ENCODE measurements around the gene RNASEH2B. TPM values are rescaled to one million over a fixed set of nuclear protein-coding genes. Genes with fewer than 3 reads are reported as not detected.
A peak's percentile ranks its signal among the peaks of the same experiment; 100 is the strongest.

The RNASEH2B gene
- total and polyA plus RNA-seq, 9 of the 15 experiments (the other 6 are each of a cell fraction or from before 2014, with no cell fraction given): 26.3 to 109 (median 62.5) TPM

DNA sequence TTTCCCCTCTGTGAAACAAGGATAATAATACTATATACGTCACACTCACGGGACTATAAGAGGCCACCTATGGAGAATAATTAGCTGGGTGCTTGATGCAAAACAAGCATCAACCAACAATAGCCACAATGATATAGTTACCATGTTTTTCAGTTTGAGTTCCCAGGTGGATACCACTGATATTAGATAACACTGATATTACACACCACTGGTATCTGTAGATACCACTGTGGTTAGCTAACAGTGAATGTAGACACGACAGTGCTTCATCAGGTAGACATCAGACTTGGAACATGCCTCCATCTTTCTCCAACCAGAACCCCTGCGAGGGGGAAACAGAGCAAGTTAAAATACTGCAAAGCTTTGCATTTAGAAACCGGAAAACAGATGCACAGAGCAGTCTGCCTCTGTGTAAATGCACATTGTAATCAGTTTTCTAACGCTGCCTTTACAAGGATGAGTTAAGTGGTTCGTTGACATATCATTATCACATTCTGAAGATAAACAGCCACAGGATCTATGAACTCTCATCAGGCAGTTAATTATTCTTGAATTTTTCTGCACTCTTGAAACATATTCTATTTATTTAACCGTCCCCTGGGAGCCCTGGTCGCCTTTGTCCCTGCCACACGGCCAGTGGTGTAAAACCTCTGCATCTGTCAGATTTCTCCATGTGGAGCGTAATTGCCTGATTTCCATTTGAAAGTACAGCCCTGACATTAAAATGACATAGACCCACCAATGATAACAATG, 80.7 kb downstream of the RNASEH2B start:
- H3K4me2 ChIP-seq (ENCODE audit: insufficient read depth, low read length): peak overlapping the region; percentile 46
- ChIA-PET POLR2A (interaction anchor here (0.8 to 1.3 kb wide), 3 partner anchors 12 to 23 kb away, joined by 3 to 4 read pairs (median 3); no protein-coding TSS in a partner anchor), CTCF (ENCODE audit: low intra/inter-chr PET ratio) (no interaction called here)
- FAIRE-seq: no peak
- H3K79me2 ChIP-seq (ENCODE audit: control insufficient read depth, insufficient read depth, low read length): no peaks in the 10 kb centered on the region
- intact Hi-C loops (cut with micrococcal nuclease) (no loop called here), in situ Hi-C loops (cut with MboI) (no loop called here)
- peaks cover 0 to 15% of the 10 kb centered on the region in 2 experiments; a peak in 2 of 5 replicates for H3K4me1 ChIP-seq (replicated peaks in 1 of 2; ENCODE audit: control insufficient read depth in 2 of 2, insufficient read depth in 2 of 2, low read length in 2 of 2)
- no peaks in the 10 kb centered on the region for H3K9me1 ChIP-seq (ENCODE audit: control insufficient read depth, insufficient read depth, low read length)
- H3K9ac ChIP-seq (ENCODE audit: insufficient read depth in 1 of 2, low read depth in 2 of 2, low read length in 2 of 2): no peak overlapping the region
- no peak overlapping the region for H3K27ac ChIP-seq (ENCODE audit: extremely low read depth, low read depth, low read length)
- BruUV-seq (replicated peaks): no TSS peak
- no peak overlapping the region for H3K4me3 ChIP-seq
- 21% methylated on average over 10 of the region's 11 CpGs for WGBS (ENCODE audit: insufficient coverage, low coverage, missing lambda C conversion rate)
- H4K20me1 ChIP-seq (replicated peaks; ENCODE audit: control insufficient read depth, insufficient read depth, low read length): no peaks in the 10 kb centered on the region; the same call in 1 of the 2 replicates
- H3K36me3 ChIP-seq (ENCODE audit: control insufficient read depth, insufficient read depth, low read length): no peaks in the 10 kb centered on the region
- peak in 3 of 4 experiments; percentile 6 to 11 (median 10) for DNase-seq (ENCODE audit: extremely low read depth in 1 of 4, low spot score in 3 of 4)
- H2AFZ ChIP-seq (ENCODE audit: low read depth, low read length): peak overlapping the region; percentile 77
- no peaks in the 10 kb centered on the region for H3K9me3 ChIP-seq (replicated peaks; ENCODE audit: control insufficient read depth, insufficient read depth, low read depth, low read length)
- no peaks in the 10 kb centered on the region for H3K27me3 ChIP-seq (ENCODE audit: control insufficient read depth in 2 of 2, insufficient read depth in 2 of 2, low read length in 2 of 2)
- no peak for ATAC-seq
- TF ChIP-seq SOX6 (IDR thresholded peaks at IDR 0.05): peak; percentile 31; the same call in 1 of the 2 replicates
- peak; percentile 77 for TF ChIP-seq TEAD4 (IDR thresholded peaks at IDR 0.05; ENCODE audit: low read length)
- TF ChIP-seq TEAD4 (CRISPR knock-in tag; IDR thresholded peaks at IDR 0.05; ENCODE audit: borderline replicate concordance): no peak
- peak; percentile 50; the same call in 1 of the 2 replicates for TF ChIP-seq CBFA2T3 (IDR thresholded peaks at IDR 0.05)
- TF ChIP-seq ZFP36 (IDR thresholded peaks at IDR 0.05; ENCODE audit: low read depth, low read length, partially characterized antibody): no peak
- TF ChIP-seq MTF1 (CRISPR knock-in tag; IDR thresholded peaks at IDR 0.05; ENCODE audit: borderline replicate concordance): no peak
- TF ChIP-seq HDAC6 (IDR thresholded peaks at IDR 0.05; ENCODE audit: low read depth, low read length): no peak
- TF ChIP-seq MAZ (CRISPR knock-in tag; conservative IDR thresholded peaks at IDR 0.05 in 1 of 2, IDR thresholded peaks at IDR 0.05 in 1 of 2): no peak
- TF ChIP-seq, protein P1, sequence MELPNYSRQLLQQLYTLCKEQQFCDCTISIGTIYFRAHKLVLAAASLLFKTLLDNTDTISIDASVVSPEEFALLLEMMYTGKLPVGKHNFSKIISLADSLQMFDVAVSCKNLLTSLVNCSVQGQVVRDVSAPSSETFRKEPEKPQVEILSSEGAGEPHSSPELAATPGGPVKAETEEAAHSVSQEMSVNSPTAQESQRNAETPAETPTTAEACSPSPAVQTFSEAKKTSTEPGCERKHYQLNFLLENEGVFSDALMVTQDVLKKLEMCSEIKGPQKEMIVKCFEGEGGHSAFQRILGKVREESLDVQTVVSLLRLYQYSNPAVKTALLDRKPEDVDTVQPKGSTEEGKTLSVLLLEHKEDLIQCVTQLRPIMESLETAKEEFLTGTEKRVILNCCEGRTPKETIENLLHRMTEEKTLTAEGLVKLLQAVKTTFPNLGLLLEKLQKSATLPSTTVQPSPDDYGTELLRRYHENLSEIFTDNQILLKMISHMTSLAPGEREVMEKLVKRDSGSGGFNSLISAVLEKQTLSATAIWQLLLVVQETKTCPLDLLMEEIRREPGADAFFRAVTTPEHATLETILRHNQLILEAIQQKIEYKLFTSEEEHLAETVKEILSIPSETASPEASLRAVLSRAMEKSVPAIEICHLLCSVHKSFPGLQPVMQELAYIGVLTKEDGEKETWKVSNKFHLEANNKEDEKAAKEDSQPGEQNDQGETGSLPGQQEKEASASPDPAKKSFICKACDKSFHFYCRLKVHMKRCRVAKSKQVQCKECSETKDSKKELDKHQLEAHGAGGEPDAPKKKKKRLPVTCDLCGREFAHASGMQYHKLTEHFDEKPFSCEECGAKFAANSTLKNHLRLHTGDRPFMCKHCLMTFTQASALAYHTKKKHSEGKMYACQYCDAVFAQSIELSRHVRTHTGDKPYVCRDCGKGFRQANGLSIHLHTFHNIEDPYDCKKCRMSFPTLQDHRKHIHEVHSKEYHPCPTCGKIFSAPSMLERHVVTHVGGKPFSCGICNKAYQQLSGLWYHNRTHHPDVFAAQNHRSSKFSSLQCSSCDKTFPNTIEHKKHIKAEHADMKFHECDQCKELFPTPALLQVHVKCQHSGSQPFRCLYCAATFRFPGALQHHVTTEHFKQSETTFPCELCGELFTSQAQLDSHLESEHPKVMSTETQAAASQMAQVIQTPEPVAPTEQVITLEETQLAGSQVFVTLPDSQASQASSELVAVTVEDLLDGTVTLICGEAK (IDR thresholded peaks at IDR 0.05): no peak
- TF ChIP-seq, protein P1 (CRISPR knock-in tag; IDR thresholded peaks at IDR 0.05): no peak
- peak; percentile 59; the same call in 1 of the 2 replicates for TF ChIP-seq ARID1B (IDR thresholded peaks at IDR 0.05)
- TF ChIP-seq TAL1 (IDR thresholded peaks at IDR 0.05): peak; percentile 66
- peak; percentile 32; the same call in 1 of the 2 replicates for TF ChIP-seq PML (IDR thresholded peaks at IDR 0.05; ENCODE audit: low read length)

Measured in K562 (cell line).